CD1c-positive myeloid dendritic cell (primary cell): ENCODE data around the gene STN1.
A peak's percentile ranks its signal among the peaks of the same experiment; 100 is the strongest.

Experiments
- DNase-seq: peaks from one replicate; pipeline ENCODE4 v3.0.0-alpha.2; 2016; ENCODE audit errors: extremely low spot score

STN1 gene

GRCh38 chr10:103861505-103861904, 56.5 kb downstream of the STN1 start:
- DNase-seq, result no peak

DNA sequence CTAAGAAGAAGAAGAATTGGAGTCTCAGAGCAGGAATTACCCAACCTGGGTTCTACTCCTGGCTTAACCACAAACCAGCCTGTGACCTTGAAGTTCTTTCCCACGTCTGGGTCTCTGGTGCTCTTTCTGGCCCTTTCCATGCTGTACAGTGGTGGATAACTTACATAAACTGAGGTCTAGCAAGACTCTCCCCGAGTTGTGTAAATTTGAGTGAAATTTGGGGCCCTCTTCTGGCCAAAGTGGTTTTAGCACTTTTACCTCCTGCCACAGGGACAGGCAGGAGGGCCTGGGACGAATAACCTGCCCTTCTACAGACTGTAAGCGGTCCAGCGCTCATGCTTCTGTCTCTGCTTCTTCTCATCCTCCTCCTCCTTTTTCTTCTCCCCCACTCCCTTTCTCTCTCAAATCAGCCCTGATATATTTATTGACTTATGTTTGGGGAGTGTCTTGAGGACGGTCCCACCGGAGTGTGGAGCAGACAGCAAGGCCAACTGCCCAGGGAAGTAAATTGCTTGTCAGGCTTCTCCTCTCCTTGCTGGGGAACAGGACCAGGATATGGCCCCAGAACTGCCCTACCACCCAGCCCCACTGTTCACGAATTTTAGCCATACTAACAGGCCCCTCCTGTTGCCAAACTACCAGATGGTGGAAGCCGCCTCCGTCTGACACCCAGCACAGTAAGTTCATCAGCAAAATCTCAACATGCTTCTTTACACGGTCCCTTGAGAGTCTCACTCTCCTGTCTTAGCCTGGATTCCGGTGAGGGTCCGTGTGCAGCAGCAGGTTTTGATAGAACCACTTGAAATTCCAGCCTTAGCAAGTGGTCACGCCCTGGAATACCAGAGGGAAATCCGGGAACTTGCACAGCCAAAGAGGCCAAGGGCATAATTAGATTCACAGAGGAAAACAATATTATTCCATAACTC, 58.6 kb downstream of the STN1 start:
- peak; percentile 59 for DNase-seq

DNA sequence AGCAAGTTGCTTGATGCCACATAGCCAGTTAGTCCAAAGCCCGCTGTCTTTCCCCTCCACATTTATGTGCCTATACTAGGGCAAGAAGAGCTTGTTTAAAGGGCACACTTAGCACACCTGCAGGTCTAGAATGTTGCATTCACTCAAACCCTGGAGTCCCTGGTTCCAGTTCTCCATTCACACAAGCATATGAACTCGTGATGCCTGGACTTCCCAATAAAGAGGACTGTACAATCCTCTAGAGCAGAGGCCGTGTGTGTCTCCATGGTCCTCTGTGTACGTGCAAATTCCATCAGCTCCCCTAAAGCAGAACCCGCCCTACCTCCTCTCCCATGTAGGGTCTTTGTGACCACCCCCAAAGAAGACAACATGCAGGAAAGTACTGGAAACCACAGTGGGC, 59.6 kb downstream of the STN1 start:
- no peak for DNase-seq

- DNase-seq, result no peak
Measured at GRCh38 chr10:103856797-103857170, 61.2 kb downstream of the STN1 start.

GRCh38 chr10:103855852-103856796, 61.9 kb downstream of the STN1 start:
- peak; percentile 11 for DNase-seq

DNA sequence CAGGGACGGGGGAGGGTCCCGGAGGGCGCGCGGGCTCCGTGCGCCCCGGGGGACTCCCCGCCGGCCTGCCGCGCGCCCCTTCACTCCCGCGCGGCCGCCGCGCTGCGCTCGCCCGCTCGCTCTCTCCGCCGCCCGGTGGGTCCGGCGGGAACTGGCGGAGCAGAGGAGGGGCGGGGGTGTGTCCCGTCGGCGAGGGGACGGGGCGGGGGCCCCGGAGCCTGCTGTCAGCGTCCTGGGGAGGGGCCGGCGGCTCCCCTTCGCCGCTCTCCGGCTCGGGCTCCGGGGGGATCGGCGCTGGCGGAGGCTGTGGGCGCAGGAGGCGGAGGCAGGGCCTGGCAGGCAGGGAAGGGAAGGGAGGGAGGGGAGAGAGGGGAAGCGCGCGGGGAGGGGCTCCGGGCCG, 62.6 kb downstream of the STN1 start, which contains the start of gene SH3PXD2A:
Gene SH3PXD2A, minus strand, starts transcription at position 153 of the 400 bp plus-strand sequence. CDS start 310 bp downstream, outside the sequence.
- peak; percentile 34 for DNase-seq

DNA sequence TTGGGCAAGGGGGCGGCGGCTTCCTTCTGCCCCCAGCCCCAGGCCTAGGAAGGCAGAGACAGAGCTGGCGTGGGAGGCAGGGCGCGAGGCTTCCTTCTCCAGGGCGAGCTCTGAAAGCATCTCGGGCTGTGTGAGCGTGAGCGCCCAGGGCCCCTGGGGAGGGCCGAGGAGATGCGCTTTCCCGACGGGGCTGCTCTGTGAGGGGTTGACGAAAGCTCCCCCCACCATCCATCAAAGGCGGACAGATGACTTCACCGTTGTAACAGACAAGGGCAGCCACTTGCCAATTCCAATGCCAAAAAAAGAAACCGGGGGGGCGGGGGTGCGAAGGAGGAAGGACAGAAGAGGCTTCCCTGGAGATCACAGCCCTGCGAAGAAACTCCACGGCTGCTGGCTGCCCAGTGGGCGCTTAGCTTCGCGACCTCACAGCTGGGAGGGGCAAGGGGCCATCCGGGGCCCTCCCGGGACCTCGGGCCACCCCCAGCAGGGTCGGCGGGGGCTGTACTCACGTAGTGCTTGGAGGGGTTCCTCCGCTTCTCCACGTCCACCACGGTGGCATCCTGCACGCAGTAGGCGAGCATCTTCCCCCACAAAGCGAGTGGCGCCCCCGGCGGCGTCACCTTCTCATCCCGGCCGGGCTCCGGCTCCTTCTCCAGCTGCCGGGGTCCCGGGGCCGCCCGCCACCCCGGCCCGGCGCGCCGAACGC, 63.1 kb downstream of the STN1 start:
- DNase-seq, result peak; percentile 47

DNA sequence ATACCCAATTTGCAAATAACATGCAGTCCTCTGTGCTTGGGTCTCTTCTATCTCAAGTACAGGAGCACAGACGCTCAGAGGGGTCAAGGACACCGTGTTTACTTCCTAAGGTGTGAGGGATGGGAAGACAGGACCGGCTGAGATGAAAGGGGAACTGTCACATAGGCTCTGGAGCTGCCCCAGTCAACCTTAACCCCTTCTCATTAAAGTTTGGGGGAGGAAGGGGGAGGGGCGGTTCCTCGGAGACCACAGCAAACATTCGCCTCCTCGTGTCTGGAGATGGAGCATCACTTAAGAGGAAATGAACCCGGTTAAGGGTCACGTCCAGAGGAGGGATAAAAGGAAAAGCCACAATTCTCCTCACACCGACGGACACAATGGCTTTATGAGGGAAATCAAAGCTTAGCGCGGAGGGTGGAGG, 63.7 kb downstream of the STN1 start:
- DNase-seq, result no peak

DNA sequence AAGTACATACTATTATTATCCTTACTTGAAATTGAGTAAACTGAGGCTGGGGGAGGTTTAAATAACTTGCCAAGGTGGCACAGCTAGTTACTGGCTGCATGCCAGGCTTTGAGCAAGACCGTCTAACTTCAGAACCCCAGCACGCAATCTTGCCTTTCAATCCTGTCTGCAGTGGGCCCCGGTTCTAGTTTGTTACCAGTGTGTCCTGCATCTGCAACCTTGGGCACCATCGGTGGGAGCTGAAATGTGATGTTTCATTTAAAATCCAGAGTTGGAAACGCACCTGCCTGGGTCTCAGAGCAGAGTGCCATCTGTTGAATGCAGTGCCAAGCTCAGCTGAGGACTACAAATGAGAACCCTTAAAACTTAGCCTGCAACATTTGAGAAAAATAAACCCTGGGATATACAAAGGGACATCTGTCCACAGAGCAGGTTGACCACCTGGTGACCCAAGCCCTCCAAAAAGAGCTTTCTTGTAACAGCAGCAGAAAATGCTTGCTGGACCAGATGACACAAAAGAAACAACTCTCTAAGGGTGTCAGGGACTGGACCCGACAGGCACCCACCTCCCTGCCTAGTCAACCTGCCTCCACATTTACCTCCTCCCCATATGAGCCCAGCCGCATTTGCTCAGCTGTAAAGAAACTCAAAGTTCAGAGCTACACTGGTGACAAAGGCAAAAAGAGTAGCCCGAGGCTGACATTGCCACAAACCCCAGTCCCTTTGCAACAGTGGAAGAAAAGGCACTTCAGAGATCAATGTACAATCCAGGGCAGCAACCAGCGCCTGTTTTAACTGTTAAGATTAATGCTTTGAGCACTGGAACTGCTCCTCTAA, 64.3 kb downstream of the STN1 start:
- DNase-seq, result no peak

DNA sequence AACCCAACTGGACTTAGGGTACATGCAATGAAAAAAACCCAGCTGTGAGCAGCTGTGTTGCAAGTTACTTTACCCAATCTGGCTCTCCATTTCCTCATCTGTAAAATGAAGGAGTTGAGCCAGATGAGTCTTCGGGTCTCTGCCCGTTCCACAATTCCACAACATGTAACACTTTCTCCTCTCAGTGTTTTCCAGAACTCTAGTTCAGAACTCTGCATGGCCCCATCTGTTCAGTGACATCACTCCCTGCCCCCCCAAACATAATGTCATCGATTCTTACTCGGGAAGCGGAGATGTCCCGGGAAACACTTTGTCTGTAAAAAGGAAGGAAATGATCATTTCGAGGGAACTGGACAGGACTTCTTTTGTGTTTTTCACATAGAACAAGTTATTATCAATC, 65.1 kb downstream of the STN1 start:
- DNase-seq, result peak; percentile 44

DNA sequence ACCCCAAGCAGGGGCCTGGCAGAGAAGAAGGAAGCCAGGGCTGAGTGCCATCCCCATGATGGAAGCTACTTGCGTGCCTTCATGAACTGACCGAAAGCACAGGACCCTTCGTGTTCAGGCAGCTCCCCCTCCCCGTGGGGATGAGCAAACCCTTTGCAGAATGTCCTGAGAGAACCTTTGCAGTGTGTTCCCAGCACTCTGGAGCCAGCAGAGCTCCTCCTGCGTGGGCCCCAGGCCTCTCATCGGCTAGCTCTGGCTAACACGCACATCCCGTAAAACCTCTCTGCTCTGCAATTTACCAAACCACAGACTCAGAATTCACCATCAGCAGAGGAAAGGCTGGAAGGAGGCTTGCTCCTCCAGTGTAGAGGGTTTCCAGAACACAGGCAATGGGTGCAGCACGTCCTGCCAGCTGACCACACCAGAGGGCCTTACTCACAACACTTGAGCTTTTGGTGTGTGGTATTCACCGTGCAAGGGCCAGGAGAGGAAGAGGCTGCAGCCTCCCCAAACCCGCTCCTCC, 65.7 kb downstream of the STN1 start:
- no peak for DNase-seq

GRCh38 chr10:103851261-103851660, 66.7 kb downstream of the STN1 start:
- DNase-seq, result no peak

GRCh38 chr10:103850572-103850895, 67.5 kb downstream of the STN1 start:
- DNase-seq, result peak; percentile 48

DNA sequence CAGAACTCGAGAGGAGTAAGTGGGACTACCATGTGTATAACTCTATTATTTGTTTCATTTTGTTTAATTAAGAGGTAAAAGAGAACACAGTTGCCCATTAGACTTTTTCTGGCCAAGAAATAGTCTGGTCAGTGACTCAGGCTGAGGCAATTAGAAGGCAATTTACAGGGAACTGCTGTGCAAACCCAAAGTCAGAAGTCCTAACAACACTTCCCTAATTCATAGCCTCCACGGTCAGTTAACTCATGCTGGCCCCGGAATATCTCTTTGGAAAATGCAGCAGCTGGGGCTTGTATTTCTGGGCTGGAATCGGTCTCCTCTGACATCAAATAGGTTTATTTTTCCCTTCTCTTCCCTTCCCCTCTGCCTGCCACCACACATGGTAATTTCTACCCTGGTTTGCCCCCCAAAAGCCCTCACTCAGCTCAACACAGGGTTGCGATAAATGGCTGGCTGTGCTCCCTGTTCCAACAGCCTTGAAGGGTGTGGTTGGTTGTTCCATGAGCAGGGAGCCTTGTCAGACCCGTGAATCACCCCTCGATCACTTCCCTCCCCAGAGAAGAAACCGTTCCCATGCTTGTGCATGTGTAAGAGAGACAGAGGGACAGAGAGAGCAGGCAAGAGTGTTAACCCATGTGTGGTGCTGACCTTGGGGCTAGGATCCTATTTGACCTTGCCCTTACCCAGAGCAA, 68.0 kb downstream of the STN1 start:
- DNase-seq, result peak; percentile 77

DNA sequence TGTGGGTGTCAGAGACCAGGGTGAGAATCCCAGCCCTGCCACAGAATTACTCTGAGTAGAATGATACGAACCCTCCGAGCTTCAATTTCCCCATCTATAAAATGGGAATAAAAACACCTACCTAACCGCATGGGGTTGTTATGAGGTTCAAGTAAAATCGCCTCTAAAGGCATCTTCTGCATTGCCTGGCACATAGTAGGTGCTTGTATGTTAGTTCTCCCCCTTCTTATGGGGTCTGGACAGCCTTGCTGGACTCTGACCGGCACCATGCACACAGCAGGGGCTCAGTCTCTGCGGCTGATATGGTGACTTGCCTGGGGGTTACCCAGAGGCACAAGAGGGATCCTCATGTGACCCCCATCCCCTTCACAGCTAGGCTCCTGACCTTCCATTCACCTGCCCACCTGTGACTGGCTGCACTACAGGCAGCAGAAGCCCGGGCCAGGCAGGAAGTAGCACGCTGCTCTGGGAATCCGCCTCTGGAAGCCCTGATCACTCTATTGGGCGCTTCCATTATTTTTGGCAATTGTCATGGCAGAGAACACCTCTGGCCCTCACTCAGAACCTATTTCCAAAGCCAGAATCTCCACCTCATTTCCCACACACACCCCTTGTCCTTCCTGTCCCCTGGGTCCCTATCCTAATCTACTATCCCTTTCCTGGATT, 68.6 kb downstream of the STN1 start:
- no peak for DNase-seq

DNA sequence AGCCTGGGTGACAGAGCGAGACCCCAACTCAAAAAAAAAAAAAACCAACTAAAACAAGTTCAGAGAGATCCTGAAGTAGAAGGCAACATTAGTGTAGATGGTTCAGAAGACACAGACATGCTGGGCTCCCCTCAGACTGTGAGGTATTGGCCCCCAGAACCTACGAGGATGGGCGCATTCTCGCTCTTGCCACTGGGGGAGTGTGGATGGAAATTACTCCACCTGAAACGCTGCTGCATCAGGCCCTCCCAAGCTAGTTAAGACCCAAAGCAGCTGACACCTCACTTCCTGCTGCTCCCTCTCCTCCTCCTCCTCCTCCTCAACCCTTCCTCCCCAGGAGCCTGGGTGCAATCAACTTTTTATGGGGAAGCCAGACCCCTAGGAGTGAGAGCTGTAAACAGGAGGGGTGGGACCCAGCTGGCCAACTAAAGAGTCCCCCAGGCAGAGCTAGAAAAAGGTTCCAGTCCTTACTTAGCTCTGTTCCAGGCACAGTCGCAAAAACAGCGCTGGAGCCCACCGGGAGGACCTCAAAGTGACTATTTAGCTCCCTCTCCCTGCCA, 70.0 kb downstream of the STN1 start:
- no peak for DNase-seq

DNA sequence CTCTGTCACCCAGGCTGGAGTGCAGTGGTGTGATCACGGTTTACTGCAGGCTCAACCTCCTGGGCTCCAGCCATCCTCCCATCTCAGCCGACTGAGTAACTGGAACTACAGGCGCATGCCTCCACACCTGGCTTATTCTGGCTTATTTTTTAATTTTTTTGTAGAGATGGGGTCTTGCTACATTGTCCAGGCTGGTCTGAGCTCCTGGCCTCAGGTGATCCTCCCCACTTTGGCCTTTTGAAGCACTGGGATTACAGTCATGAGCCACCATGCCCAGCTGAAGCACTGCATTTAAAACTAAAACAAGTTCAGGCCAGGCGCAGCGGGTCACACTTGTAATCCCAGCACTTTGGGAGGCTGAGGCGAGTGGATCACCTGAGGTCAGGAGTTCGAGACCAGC, 70.6 kb downstream of the STN1 start:
- DNase-seq, result no peak

DNA sequence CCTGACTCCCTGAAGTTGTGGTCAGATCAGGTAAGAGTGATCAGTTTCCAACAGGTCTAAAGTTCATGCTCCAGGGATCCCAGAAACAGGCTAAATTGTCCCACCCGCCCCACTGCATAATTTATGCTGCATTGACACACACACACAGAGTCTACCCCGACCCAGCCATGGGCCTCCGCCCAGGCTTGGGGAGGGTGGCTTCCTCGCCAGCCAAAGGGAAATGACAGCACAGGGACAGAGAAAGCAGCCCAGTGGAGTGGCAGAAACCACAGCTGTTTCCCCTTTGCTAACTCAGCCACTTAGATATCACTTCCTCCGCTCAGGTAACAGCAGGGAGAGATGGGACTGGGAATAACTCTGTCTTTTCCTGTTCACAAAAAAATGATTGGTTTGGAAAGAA, 72.0 kb downstream of the STN1 start:
- peak; percentile 39 for DNase-seq

- peak; percentile 59 for DNase-seq
Measured at GRCh38 chr10:103845346-103845745, 72.6 kb downstream of the STN1 start.
